ENCODE data around the gene CNNM2.

CNNM2 gene

DNA sequence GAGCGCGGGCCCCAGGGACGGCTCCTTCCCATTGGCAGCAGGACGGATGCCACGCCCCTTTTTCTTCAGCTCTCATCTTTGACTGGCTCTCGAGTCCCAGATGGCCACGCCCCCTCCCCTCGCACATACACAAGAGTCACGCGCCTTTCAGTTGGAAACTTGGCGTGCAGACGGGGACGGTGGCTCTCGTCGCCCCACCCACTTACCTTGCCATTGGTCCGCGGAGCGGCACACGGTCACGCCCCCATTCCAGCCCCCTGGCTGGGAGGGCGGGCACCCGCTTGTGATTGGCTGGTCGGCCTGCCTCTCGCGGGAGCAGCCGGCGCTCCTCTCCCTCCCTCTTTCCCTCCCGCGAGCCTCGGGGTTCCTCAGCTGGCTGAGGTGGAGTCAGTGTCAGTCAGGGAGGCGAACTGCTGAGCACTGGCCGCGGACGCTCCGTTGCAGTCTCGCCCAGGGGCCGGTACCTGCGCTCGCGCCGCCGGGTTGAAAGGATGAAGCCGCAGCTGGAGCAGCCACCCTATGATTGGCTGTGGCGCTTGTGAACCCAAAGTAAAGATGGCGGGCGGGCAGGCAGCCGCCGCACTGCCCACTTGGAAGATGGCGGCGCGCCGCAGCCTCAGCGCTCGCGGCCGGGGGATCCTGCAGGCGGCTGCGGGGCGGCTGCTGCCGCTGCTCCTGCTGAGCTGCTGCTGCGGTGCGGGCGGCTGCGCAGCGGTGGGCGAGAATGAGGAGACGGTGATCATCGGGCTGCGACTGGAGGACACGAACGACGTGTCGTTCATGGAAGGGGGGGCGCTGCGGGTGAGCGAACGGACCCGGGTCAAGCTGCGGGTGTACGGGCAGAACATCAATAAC, at the start of gene CNNM2:
Gene CNNM2, plus strand, starts transcription at position 333 of the 855 bp plus-strand sequence. Its CDS starts 187 bp downstream, at position 520.
- peaks cover 21% of the 10 kb centered on the region for H3K4me1 ChIP-seq (ENCODE audit: control insufficient read depth, low read depth, low read length)
- H3K9ac ChIP-seq (ENCODE audit: low read length) = peak within 1 kb of the TSS; percentile 77
- H3K36me3 ChIP-seq (ENCODE audit: control insufficient read depth, low read depth, low read length) = no peaks in the 10 kb centered on the region
- H3K27me3 ChIP-seq (ENCODE audit: control insufficient read depth, insufficient read depth, low read length) = peaks cover 32% of the 10 kb centered on the region
- H3K4me3 ChIP-seq (ENCODE audit: low read length) = peak within 1 kb of the TSS; percentile 92
- H3K9me3 ChIP-seq (ENCODE audit: control insufficient read depth, low read depth, low read length) = no peaks in the 10 kb centered on the region
- peak within 1 kb of the TSS; percentile 72 for H3K27ac ChIP-seq (ENCODE audit: low read length)

DNA sequence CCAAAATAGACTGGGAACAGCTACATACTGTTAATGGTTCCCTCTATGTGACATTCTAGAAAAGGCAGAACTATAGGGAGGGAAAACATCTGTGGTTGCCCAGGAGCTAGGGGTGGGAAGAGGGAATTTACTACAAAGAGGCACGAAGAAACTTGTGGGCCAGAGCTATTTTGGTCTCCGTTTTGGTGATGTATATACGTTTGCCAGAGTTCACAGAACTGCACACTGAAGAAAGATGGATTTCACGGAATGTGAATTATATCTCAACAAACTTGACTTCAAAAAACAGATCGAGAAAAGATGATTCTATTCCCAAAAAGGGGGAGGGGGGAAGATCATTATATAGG, 49.2 kb upstream of the CNNM2 start:
- Histone ChIP-seq H3K4me3 (ENCODE audit: low read length) (peak overlapping the region; percentile 72), H3K27ac (ENCODE audit: low read length) (no peak overlapping the region), H3K27me3 (ENCODE audit: control insufficient read depth, insufficient read depth, low read length) (no peaks in the 10 kb centered on the region), H3K9me3 (ENCODE audit: control insufficient read depth, low read depth, low read length) (no peaks in the 10 kb centered on the region), H3K36me3 (ENCODE audit: control insufficient read depth, low read depth, low read length) (no peaks in the 10 kb centered on the region), H3K9ac (ENCODE audit: low read length) (peak overlapping the region; percentile 82), H3K4me1 (ENCODE audit: control insufficient read depth, low read depth, low read length) (no peaks in the 10 kb centered on the region)

DNA sequence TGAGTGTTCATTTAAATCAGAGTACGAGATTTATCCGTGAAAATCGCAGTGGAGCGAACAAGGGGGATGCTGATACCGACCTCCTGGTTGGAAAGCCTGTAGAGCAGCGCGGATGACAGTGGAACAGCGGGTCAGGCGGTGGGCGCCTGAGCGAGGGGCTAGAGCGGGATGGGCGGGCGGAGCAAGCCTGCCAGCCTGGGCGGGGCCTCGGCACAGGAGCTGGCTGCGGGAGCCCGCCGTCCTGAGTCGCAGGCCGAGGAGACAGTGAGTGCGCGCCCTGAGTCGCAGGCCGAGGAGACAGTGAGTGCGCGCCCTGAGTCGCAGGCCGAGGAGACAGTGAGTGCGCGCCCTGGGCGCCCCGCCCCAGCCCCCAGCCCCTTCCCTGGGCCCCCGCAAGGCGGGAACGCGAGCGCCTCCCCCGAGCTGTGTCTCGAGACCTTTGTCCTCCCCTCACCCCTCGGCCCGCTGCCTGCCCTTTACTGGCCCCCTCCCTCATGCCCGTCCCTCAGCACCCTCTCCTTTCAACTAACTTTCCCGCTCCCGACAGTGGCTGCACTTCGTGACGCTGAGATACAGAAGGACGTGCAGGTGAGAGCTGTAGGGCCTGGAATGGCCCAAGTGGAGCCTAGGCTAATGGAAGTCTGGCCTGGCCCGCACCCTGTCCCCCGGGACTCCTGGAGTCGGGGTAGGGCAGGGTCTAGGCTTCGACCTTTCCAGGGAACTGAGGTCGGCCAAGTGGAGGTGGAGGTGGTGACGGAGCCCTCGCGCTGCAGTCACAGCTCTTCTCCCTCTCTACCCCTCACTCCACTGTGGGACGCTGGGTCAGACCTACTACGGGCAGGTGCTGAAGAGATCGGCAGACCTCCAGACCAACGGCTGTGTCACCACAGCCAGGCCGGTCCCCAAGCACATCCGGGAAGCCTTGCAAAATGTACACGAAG, 48.6 kb upstream of the CNNM2 start, which contains the start of gene AS3MT:
Gene AS3MT, plus strand, starts transcription at position 213 of the 941 bp plus-strand sequence. Its CDS starts 123 bp downstream, at position 336.
- no peak within 1 kb of the TSS for H3K27ac ChIP-seq (ENCODE audit: low read length)
- peak within 1 kb of the TSS; percentile 72 for H3K4me3 ChIP-seq (ENCODE audit: low read length)
- peak within 1 kb of the TSS; percentile 82 for H3K9ac ChIP-seq (ENCODE audit: low read length)
- no peaks in the 10 kb centered on the region for H3K27me3 ChIP-seq (ENCODE audit: control insufficient read depth, insufficient read depth, low read length)
- no peaks in the 10 kb centered on the region for H3K4me1 ChIP-seq (ENCODE audit: control insufficient read depth, low read depth, low read length)
- no peaks in the 10 kb centered on the region for H3K36me3 ChIP-seq (ENCODE audit: control insufficient read depth, low read depth, low read length)
- no peaks in the 10 kb centered on the region for H3K9me3 ChIP-seq (ENCODE audit: control insufficient read depth, low read depth, low read length)

DNA sequence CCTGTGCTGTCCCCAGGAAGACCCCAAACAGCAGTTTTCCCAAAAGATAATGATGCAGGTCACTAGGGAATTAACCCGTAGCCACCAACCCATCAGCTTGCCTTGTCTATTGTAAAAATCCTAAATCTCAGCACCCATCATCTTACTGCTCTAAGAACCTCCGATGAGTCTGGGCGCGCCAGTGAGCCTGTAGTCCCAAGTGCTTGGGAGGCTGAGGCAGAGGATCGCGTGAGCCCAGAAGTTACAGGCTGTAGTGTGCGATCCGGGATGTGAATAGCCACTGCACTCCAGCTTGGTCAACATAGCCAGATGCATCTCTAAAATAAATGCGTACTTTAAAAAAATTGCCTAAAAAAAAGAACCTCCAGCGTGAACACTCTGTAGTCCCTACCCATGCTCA, 47.9 kb upstream of the CNNM2 start:
- peak overlapping the region; percentile 82 for H3K9ac ChIP-seq (ENCODE audit: low read length)
- peak overlapping the region; percentile 72 for H3K4me3 ChIP-seq (ENCODE audit: low read length)
- no peaks in the 10 kb centered on the region for H3K36me3 ChIP-seq (ENCODE audit: control insufficient read depth, low read depth, low read length)
- H3K27ac ChIP-seq (ENCODE audit: low read length) = no peak overlapping the region
- no peaks in the 10 kb centered on the region for H3K27me3 ChIP-seq (ENCODE audit: control insufficient read depth, insufficient read depth, low read length)
- no peaks in the 10 kb centered on the region for H3K4me1 ChIP-seq (ENCODE audit: control insufficient read depth, low read depth, low read length)
- H3K9me3 ChIP-seq (ENCODE audit: control insufficient read depth, low read depth, low read length) = no peaks in the 10 kb centered on the region

DNA sequence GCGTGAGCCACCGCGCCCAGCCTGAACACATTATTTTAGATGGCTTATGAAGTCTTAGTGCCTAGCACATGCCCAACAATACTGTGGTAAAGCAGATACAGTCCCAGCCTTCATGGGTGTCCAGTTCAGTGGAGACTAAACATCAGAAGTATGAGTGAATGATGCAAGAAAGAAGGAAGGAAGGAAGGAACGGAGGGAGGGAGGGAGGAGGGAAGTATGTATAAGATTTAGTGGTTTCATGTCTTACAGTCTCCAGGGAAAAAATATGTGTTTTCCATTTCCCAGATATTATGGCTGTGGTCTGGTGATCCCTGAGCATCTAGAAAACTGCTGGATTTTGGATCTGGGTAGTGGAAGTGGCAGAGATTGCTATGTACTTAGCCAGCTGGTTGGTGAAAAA, 45.9 kb upstream of the CNNM2 start:
- Histone ChIP-seq H3K9me3 (ENCODE audit: control insufficient read depth, low read depth, low read length) (no peaks in the 10 kb centered on the region), H3K27ac (ENCODE audit: low read length) (no peak overlapping the region), H3K4me1 (ENCODE audit: control insufficient read depth, low read depth, low read length) (no peaks in the 10 kb centered on the region), H3K9ac (ENCODE audit: low read length) (no peak overlapping the region), H3K36me3 (ENCODE audit: control insufficient read depth, low read depth, low read length) (no peaks in the 10 kb centered on the region), H3K27me3 (ENCODE audit: control insufficient read depth, insufficient read depth, low read length) (no peaks in the 10 kb centered on the region), H3K4me3 (ENCODE audit: low read length) (no peak overlapping the region)

DNA sequence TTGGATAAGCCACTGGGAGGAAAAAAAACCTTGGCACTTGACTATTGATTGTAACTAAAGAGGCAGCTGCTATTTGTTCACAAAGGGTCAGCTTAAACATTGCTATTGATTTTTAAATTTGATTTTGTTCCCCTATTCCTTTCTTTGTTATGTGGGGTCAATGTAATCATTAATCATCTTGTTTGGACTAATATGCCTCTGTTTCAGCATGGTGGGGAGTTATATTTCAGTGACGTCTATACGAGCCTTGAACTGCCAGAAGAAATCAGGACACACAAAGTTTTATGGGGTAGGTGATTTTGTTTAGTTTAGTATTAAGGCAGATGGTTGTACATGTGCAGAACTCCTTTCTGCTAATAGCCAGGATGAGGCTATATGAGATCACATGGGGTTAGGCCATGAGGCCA, 41.3 kb upstream of the CNNM2 start:
- no peak overlapping the region for H3K4me3 ChIP-seq (ENCODE audit: low read length)
- no peaks in the 10 kb centered on the region for H3K9me3 ChIP-seq (ENCODE audit: control insufficient read depth, low read depth, low read length)
- H3K27ac ChIP-seq (ENCODE audit: low read length) = no peak overlapping the region
- H3K9ac ChIP-seq (ENCODE audit: low read length) = no peak overlapping the region
- no peaks in the 10 kb centered on the region for H3K4me1 ChIP-seq (ENCODE audit: control insufficient read depth, low read depth, low read length)
- no peaks in the 10 kb centered on the region for H3K27me3 ChIP-seq (ENCODE audit: control insufficient read depth, insufficient read depth, low read length)
- H3K36me3 ChIP-seq (ENCODE audit: control insufficient read depth, low read depth, low read length) = peaks cover 6% of the 10 kb centered on the region

DNA sequence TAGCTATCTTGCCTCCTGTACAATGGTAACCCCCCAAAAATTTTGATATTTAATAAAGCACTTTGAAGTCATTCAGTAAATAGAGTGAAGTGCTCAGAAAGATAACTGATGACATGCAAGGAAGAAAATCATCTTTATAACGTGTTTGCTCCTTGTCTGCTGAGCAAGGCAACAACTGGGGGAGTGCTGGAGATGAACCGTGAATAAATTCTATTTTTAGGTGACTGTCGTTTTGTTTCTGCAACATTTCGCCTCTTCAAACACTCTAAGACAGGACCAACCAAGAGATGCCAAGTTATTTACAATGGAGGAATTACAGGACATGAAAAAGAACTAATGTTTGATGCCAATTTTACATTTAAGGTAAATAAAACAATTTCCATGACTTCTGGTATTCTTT, 39.5 kb upstream of the CNNM2 start:
- Histone ChIP-seq H3K36me3 (ENCODE audit: control insufficient read depth, low read depth, low read length) (peaks cover 6% of the 10 kb centered on the region), H3K27ac (ENCODE audit: low read length) (no peak overlapping the region), H3K9ac (ENCODE audit: low read length) (no peak overlapping the region), H3K9me3 (ENCODE audit: control insufficient read depth, low read depth, low read length) (no peaks in the 10 kb centered on the region), H3K27me3 (ENCODE audit: control insufficient read depth, insufficient read depth, low read length) (no peaks in the 10 kb centered on the region), H3K4me1 (ENCODE audit: control insufficient read depth, low read depth, low read length) (no peaks in the 10 kb centered on the region), H3K4me3 (ENCODE audit: low read length) (no peak overlapping the region)

DNA sequence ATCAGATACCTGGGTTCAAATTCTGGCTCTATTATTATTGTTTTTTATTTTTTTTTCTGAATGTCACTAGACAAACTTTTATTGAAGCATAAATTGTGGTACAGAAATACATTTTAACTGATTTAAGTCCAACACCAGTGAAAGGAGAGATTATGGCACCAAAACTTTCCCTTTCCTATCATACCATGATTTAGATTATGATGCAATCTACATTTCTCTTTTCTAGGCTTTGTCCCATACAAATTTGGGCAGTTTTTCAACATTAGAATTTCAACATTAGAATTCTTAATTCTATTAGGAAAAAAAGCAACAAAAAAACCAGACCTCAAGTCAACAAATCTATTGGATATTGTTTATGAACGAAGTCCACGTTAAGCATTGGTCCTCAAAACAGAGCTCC, 37.8 kb upstream of the CNNM2 start:
- Histone ChIP-seq H3K9me3 (ENCODE audit: control insufficient read depth, low read depth, low read length) (no peaks in the 10 kb centered on the region), H3K27ac (ENCODE audit: low read length) (no peak overlapping the region), H3K4me3 (ENCODE audit: low read length) (no peak overlapping the region), H3K4me1 (ENCODE audit: control insufficient read depth, low read depth, low read length) (no peaks in the 10 kb centered on the region), H3K27me3 (ENCODE audit: control insufficient read depth, insufficient read depth, low read length) (no peaks in the 10 kb centered on the region), H3K36me3 (ENCODE audit: control insufficient read depth, low read depth, low read length) (peaks cover 6% of the 10 kb centered on the region), H3K9ac (ENCODE audit: low read length) (no peak overlapping the region)

DNA sequence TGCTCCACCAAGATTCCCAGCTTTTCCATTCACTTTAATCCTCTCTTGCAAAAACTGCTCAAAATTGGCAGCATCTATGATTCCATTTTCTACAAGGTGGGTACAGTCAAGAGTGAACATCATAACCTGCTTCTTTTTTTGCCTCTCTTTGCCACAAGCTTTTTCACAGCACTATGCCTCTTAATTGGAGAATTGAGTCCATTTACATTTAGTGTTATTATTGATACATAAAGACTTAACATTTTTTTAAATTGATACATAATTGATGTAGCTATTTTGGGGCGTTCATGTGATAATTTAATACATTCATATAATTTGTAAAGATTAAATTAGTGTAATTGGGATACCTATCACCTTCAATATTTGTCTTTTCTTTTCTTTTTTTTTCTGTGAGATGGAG, 30.0 kb upstream of the CNNM2 start:
- Histone ChIP-seq H3K9me3 (ENCODE audit: control insufficient read depth, low read depth, low read length) (no peaks in the 10 kb centered on the region), H3K27me3 (ENCODE audit: control insufficient read depth, insufficient read depth, low read length) (no peaks in the 10 kb centered on the region), H3K27ac (ENCODE audit: low read length) (no peak overlapping the region), H3K9ac (ENCODE audit: low read length) (no peak overlapping the region), H3K4me1 (ENCODE audit: control insufficient read depth, low read depth, low read length) (no peaks in the 10 kb centered on the region), H3K4me3 (ENCODE audit: low read length) (no peak overlapping the region), H3K36me3 (ENCODE audit: control insufficient read depth, low read depth, low read length) (peaks cover 3% of the 10 kb centered on the region)

DNA sequence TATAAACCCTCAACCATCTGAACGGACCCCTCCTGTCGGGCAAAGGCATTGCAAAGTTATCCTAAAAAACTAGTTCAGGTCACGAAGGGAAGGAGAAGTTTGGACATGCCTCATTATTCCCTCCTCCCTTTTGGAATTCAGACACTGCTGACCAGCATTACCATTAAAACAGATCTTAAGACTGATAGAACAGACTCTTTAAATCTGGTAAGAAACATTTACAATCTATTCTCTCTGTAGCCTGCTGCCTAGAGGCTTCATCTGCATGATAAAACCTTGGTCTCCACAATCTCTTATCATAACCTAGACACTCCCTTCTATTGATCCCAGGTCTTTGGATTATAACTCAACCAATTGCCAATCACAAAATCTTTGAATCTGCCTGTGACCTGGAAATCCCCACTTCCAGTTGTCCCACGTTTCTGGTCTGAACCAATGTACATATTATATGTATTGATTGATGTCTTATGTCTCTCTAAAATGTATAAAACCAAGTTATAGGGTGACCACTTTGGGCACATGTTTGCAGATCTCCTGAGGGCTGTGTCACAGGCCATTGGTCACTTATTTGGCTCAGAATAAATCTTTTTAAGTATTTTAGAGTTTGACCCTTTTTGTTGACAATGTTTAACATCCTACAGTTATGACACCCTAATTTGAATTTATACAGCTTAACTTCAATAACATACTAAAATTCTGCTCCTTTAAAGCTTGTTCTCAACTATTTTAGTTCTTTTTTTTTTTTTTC, 23.5 kb upstream of the CNNM2 start:
- H3K9me3 ChIP-seq (ENCODE audit: control insufficient read depth, low read depth, low read length) = no peaks in the 10 kb centered on the region
- no peak overlapping the region for H3K4me3 ChIP-seq (ENCODE audit: low read length)
- H3K27me3 ChIP-seq (ENCODE audit: control insufficient read depth, insufficient read depth, low read length) = no peaks in the 10 kb centered on the region
- H3K9ac ChIP-seq (ENCODE audit: low read length) = no peak overlapping the region
- no peak overlapping the region for H3K27ac ChIP-seq (ENCODE audit: low read length)
- peaks cover 3% of the 10 kb centered on the region for H3K36me3 ChIP-seq (ENCODE audit: control insufficient read depth, low read depth, low read length)
- H3K4me1 ChIP-seq (ENCODE audit: control insufficient read depth, low read depth, low read length) = no peaks in the 10 kb centered on the region

DNA sequence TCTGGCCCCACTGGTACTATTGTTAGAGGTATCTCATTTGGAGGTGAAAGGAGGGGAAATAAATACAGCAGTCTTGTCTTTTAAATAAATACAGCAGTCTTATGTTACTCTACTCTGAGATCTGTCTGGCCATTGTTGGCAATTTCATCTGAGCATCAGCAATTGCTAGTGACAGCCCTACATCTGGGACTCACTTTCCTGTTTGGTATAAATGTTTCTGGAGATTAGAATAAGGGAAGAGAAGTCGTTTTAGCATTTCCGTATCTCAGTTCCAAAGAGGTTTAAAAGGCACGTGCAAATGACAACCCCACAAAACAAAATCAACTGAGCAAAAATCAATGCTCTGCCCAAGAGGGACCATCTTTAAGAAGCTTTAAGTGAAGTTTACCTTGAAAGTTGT, 18.1 kb upstream of the CNNM2 start:
- Histone ChIP-seq H3K36me3 (ENCODE audit: control insufficient read depth, low read depth, low read length) (no peaks in the 10 kb centered on the region), H3K27ac (ENCODE audit: low read length) (no peak overlapping the region), H3K4me3 (ENCODE audit: low read length) (no peak overlapping the region), H3K9me3 (ENCODE audit: control insufficient read depth, low read depth, low read length) (no peaks in the 10 kb centered on the region), H3K9ac (ENCODE audit: low read length) (no peak overlapping the region), H3K27me3 (ENCODE audit: control insufficient read depth, insufficient read depth, low read length) (no peaks in the 10 kb centered on the region), H3K4me1 (ENCODE audit: control insufficient read depth, low read depth, low read length) (no peaks in the 10 kb centered on the region)
